ENCODE results near the gene ARCN1. TPM values are rescaled to one million over a fixed set of nuclear protein-coding genes. Genes with fewer than 3 reads are reported as not detected.

ARCN1 gene
- total and polyA plus RNA-seq, 2 donors (not counting 1 experiment from before 2014, with no cell fraction given): 42.9 to 83.2 TPM

GRCh38 chr11:118649941-118650340, 77.7 kb downstream of the ARCN1 start:
- Histone ChIP-seq H3K9ac (ENCODE audit: low read length) (no peak overlapping the region), H3K4me2 (replicated peaks; ENCODE audit: low read depth, low read length, poor library complexity, severe bottlenecking) (no peak overlapping the region), H4K20me1 (ENCODE audit: control insufficient read depth, insufficient read depth, low read length, poor library complexity, severe bottlenecking) (no peaks in the 10 kb centered on the region), H3K27ac (ENCODE audit: low read length in 2 of 2) (no peak overlapping the region), H3K27me3 (replicated peaks in 1 of 4; ENCODE audit: control extremely low read depth in 1 of 4, control insufficient read depth in 3 of 4, insufficient read depth in 4 of 4, low read length in 3 of 4) (no peaks in the 10 kb centered on the region), H3K36me3 (replicated peaks in 1 of 2; ENCODE audit: control extremely low read depth in 1 of 2, control insufficient read depth in 1 of 2, extremely low read depth in 1 of 2, insufficient read depth in 2 of 2, low read length in 1 of 2) (no peaks in the 10 kb centered on the region), H3K4me3 (ENCODE audit: control extremely low read depth in 1 of 5, extremely low read depth in 1 of 5, insufficient read depth in 1 of 5, low read depth in 2 of 5, low read length in 4 of 5) (no peak overlapping the region), H3K9me3 (ENCODE audit: control extremely low read depth in 1 of 3, control insufficient read depth in 2 of 3, insufficient read depth in 1 of 3, low read length in 2 of 3) (no peaks in the 10 kb centered on the region), H3K4me1 (ENCODE audit: control insufficient read depth in 2 of 2, insufficient read depth in 2 of 2, low read length in 2 of 2) (no peaks in the 10 kb centered on the region), H3K79me2 (ENCODE audit: control insufficient read depth, insufficient read depth, low read length) (no peaks in the 10 kb centered on the region), H2AFZ (ENCODE audit: insufficient read depth, low read depth, low read length, poor library complexity, severe bottlenecking) (no peak overlapping the region)
- Mint-ChIP-seq H3K27ac (no peak overlapping the region), H3K9me3 (ENCODE audit: insufficient read depth) (no peaks in the 10 kb centered on the region), H3K4me3 (no peak overlapping the region), H3K27me3 (peaks cover 4% of the 10 kb centered on the region), H3K4me1 (no peaks in the 10 kb centered on the region)
- ATAC-seq (ENCODE audit: low read depth) (no peak), DNase-seq (no peak)
- WGBS (ENCODE audit: insufficient coverage): 96% methylated on average over 4 of the region's 10 CpGs
- no peak for TF ChIP-seq EZH2 (IDR thresholded peaks at IDR 0.05; ENCODE audit: borderline replicate concordance, insufficient read depth, low read depth, low read length, poor library complexity, severe bottlenecking)
- TF ChIP-seq, protein P1, sequence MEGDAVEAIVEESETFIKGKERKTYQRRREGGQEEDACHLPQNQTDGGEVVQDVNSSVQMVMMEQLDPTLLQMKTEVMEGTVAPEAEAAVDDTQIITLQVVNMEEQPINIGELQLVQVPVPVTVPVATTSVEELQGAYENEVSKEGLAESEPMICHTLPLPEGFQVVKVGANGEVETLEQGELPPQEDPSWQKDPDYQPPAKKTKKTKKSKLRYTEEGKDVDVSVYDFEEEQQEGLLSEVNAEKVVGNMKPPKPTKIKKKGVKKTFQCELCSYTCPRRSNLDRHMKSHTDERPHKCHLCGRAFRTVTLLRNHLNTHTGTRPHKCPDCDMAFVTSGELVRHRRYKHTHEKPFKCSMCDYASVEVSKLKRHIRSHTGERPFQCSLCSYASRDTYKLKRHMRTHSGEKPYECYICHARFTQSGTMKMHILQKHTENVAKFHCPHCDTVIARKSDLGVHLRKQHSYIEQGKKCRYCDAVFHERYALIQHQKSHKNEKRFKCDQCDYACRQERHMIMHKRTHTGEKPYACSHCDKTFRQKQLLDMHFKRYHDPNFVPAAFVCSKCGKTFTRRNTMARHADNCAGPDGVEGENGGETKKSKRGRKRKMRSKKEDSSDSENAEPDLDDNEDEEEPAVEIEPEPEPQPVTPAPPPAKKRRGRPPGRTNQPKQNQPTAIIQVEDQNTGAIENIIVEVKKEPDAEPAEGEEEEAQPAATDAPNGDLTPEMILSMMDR (IDR thresholded peaks at IDR 0.05): no peak
- ChIA-PET CTCF (interaction anchor here (1.4 kb wide), 1 partner anchor 9 kb away, joined by 5 read pairs; no protein-coding TSS in a partner anchor), POLR2A (no interaction called here)
- intact Hi-C loops (cut with micrococcal nuclease): no loop called here

- H3K9ac ChIP-seq (ENCODE audit: low read length): no peak overlapping the region
- H3K9me3 Mint-ChIP-seq (ENCODE audit: insufficient read depth): no peaks in the 10 kb centered on the region
- intact Hi-C loops (cut with micrococcal nuclease): no loop called here
- no peaks in the 10 kb centered on the region for H3K9me3 ChIP-seq (ENCODE audit: control extremely low read depth in 1 of 3, control insufficient read depth in 2 of 3, insufficient read depth in 1 of 3, low read length in 2 of 3)
- WGBS (ENCODE audit: insufficient coverage): 95% methylated on average over 7 of the region's 8 CpGs
- no peak overlapping the region for H3K4me2 ChIP-seq (replicated peaks; ENCODE audit: low read depth, low read length, poor library complexity, severe bottlenecking)
- no peaks in the 10 kb centered on the region for H3K36me3 ChIP-seq (replicated peaks in 1 of 2; ENCODE audit: control extremely low read depth in 1 of 2, control insufficient read depth in 1 of 2, extremely low read depth in 1 of 2, insufficient read depth in 2 of 2, low read length in 1 of 2)
- H3K27me3 ChIP-seq (replicated peaks in 1 of 4; ENCODE audit: control extremely low read depth in 1 of 4, control insufficient read depth in 3 of 4, insufficient read depth in 4 of 4, low read length in 3 of 4): no peaks in the 10 kb centered on the region
- H2AFZ ChIP-seq (ENCODE audit: insufficient read depth, low read depth, low read length, poor library complexity, severe bottlenecking): no peak overlapping the region
- DNase-seq: no peak
- H4K20me1 ChIP-seq (ENCODE audit: control insufficient read depth, insufficient read depth, low read length, poor library complexity, severe bottlenecking): no peaks in the 10 kb centered on the region
- TF ChIP-seq, protein P1 (IDR thresholded peaks at IDR 0.05): no peak
- no peak for TF ChIP-seq EZH2 (IDR thresholded peaks at IDR 0.05; ENCODE audit: borderline replicate concordance, insufficient read depth, low read depth, low read length, poor library complexity, severe bottlenecking)
- H3K4me1 ChIP-seq (ENCODE audit: control insufficient read depth in 2 of 2, insufficient read depth in 2 of 2, low read length in 2 of 2): no peaks in the 10 kb centered on the region
- no peak overlapping the region for H3K4me3 ChIP-seq (ENCODE audit: control extremely low read depth in 1 of 5, extremely low read depth in 1 of 5, insufficient read depth in 1 of 5, low read depth in 2 of 5, low read length in 4 of 5)
- no peaks in the 10 kb centered on the region for H3K4me1 Mint-ChIP-seq
- H3K4me3 Mint-ChIP-seq: no peak overlapping the region
- H3K27me3 Mint-ChIP-seq: peaks cover 4% of the 10 kb centered on the region
- ChIA-PET CTCF (interaction anchor here (1.4 kb wide), 1 partner anchor 9 kb away, joined by 5 read pairs; no protein-coding TSS in a partner anchor), POLR2A (no interaction called here)
- no peak overlapping the region for H3K27ac ChIP-seq (ENCODE audit: low read length in 2 of 2)
- no peak for ATAC-seq (ENCODE audit: low read depth)
- no peak overlapping the region for H3K27ac Mint-ChIP-seq
- H3K79me2 ChIP-seq (ENCODE audit: control insufficient read depth, insufficient read depth, low read length): no peaks in the 10 kb centered on the region
Observed at GRCh38 chr11:118650366-118650765, 78.2 kb downstream of the ARCN1 start.

All from B cell (primary cell).